ENCODE results near the gene PDAP1.
"Not testable (repeated sequence)": the region's sequence is repeated elsewhere in the genome, so short reads cannot be mapped to it uniquely, and the experiment has no call there.

PDAP1 gene

DNA sequence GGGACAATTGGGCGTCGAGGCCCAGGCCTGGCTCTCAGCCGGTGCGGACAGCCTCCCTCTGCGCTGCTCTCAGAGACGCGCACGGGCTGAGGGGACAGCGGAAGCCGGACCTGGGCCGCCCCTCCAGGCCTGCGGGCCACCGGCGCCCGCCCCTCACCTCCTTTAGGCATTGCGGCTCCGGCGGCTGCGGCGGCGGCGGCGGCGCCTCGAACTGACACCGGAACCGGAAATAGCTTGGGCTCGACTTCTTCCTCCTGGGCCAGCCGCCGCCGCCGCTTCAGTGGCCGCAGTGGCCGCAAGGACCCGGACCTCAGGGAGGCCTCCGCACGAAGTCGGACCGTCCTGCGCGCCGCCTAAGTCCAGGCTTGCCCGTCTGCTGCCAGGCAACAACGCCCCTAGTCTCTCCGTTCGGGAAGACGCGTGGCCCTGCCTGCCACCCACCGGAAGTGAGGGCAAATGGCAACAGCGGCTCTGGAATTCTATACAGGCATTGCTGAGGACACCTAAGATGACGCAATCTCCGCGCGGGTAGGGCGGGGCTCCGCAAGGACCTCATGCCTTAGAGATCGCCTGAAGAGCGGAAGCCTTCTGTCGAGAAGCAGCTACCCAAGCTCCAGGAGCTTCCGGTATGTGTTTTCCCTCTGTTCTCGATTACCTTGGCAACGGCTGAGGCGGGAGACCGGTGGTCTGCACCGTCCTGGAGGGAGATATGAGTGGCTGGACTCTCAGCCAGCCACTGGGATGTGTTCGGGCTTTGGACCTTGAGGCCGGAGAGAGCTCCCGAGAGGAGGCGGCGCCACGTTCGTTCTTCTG is at the start of gene PDAP1, which contains the start of gene BUD31:
Gene PDAP1, minus strand, starts transcription at position 219 of the 813 bp plus-strand sequence. Its CDS starts 49 bp downstream, at position 170.
Gene BUD31, plus strand, starts transcription at position 591 of the 813 bp plus-strand sequence. CDS start 2,124 bp downstream, outside the sequence.
- DNase-seq, result peak; percentile 93

- no peak for DNase-seq
Observed at GRCh38 chr7:99457650-99458493, 49.5 kb upstream of the PDAP1 start.

DNA sequence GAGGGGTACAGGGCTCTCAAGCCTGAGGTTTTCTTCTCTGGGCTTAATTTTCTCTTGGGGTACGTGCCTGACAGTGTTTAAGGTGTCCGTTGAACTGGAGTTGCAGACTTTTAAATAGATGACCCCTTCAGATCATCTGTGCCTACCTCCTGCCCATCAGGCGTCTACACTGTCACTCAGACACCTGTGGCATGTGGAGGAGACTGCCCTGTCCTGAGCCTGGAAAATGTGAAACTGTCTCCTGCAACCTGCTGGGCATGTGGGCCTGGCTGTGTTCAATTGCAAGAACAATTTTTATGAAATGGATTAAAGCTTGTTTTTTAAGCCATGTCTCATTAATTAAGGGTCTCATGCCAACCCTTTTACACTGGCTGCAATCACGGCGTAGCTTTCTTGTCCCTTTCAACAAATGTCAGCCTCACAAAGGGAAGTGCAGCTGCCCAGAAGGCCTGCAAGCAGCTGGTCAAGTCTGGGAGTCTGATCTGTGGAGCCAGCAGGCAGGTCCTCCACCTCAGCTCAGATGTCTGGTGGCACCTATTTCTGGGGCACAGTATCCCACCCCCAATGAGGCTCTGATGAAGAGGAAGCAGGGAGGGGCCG is 48.8 kb upstream of the PDAP1 start:
- no peak for DNase-seq

GRCh38 chr7:99456288-99456687 is 47.9 kb upstream of the PDAP1 start:
- no peak for DNase-seq

- no peak for DNase-seq
Observed at GRCh38 chr7:99455874-99456273, 47.5 kb upstream of the PDAP1 start.

- DNase-seq, result no peak
Observed at GRCh38 chr7:99453105-99453504, 44.7 kb upstream of the PDAP1 start.

GRCh38 chr7:99452541-99452940 is 44.1 kb upstream of the PDAP1 start:
- no peak for DNase-seq

- DNase-seq, result no peak
Observed at GRCh38 chr7:99451936-99452335, 43.5 kb upstream of the PDAP1 start.

DNA sequence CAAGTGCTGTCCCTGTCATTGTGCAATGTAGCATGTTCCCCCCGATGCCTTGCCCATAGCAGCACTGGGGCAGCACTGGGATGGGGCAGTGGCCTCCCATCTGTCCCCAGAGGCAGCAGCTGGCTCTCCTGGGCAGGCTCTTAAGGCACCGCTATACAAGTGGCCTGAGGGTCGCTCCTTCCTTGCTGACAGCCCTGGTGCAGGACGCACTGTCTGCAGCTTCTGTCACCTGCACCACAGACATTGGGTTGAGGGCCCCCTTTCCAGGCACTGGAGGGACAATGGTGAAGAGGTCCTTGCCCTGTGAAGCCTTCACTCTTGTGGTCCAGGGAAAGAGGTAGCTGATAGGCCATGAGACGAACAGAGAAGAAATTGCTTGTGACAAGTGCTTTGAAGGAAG is 40.9 kb upstream of the PDAP1 start:
- no peak for DNase-seq

GRCh38 chr7:99448855-99449254 is 40.5 kb upstream of the PDAP1 start:
- DNase-seq, result no peak

DNA sequence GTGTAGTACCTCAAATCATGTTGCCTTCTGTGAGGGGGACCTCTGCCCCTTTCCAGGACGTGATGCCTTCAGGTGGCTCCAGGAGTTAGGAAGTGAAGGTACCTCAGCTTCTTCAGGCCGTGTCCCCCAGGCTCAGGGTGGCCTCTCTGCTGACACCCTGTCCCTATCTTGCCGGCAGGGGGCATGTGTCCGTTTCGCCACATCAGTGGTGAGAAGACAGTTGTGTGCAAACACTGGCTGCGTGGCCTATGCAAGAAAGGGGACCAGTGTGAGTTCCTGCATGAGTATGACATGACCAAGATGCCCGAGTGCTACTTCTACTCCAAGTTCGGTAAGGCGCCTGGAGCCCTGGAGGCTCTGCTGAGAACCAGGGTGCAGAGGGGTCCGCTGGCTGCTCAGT is 39.5 kb upstream of the PDAP1 start:
- DNase-seq, result no peak

- no peak for DNase-seq
Observed at GRCh38 chr7:99446096-99446495, 37.7 kb upstream of the PDAP1 start.

- DNase-seq, result no peak
Observed at GRCh38 chr7:99440195-99440594, 31.8 kb upstream of the PDAP1 start.

- DNase-seq, result peak; percentile 90
Observed at GRCh38 chr7:99438573-99439480, 30.4 kb upstream of the PDAP1 start, which contains the start of the genes CPSF4 and PTCD1. TSS of gene CPSF4 (plus strand) at chr7:99438943. CDS start at chr7:99439083, 140 bp downstream. TSS of gene PTCD1 (minus strand) at chr7:99438798. CDS start at chr7:99435242, 3,556 bp downstream.

GRCh38 chr7:99437946-99438572 is 29.7 kb upstream of the PDAP1 start:
- no peak for DNase-seq

DNA sequence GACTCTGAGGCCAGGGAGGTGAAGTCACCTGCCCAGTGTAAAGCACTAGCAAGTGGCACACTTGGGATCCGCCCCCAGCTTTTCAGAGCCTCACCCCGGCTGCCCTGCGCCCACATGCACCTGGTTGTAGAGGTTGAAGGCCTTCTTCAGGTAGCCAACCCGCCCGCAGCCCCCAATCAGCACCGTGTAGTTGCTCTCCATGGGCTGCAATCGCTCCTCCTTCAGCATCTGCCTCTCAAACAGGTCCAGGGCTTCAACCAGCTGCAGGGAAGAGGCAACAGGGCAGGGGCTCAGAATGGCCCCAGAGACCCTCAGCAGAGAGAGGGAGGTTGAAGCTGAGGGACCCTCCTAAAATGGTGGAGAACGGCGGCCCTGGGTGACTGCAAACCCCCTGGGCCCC is 24.8 kb upstream of the PDAP1 start:
- DNase-seq, result no peak

GRCh38 chr7:99431756-99432540 is 23.6 kb upstream of the PDAP1 start:
- not testable (repeated sequence) for DNase-seq

- DNase-seq, result no peak
Observed at GRCh38 chr7:99429756-99430155, 21.4 kb upstream of the PDAP1 start.

DNA sequence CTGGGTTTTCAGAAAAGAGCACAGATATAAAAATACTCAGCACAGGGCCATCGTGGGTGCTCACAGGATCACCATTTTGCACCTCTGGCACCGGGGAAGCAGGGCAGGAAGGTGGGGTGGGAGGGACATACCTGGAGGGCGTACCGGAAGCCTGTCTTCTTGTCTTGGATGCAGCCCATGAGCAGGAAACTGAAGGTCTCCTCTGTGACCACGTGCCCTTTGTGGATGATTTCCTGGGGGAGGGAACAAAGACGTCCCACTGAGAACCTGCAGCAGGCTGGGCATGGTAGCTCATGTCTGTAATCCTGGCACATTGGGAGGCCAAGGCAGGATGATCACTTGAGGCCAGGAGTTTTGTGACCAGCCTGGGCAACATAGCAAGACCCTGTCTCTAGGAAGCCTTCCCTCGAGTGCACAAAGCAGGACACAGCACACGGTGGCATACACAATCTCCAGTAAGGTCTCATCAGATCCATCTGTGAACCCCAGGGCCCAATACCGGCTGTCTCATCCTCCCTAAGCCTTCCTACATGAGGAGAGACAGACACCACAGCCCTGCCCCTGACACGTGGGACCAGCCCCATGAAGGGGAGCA is 20.7 kb upstream of the PDAP1 start:
- DNase-seq, result no peak

Data from GF-D8 (cell line).